Motor neuron (in vitro differentiated cells): ENCODE results near the gene NIPSNAP3A. TPM values are rescaled to one million over a fixed set of nuclear protein-coding genes. Genes with fewer than 3 reads are reported as not detected.

ENCODE experiments used
- ATAC-seq, 8 experiments: fragments of 200-7000 bp; cut with Tn5 transposase; replicated peaks in 6 of 8; 2 replicates each; pipeline ENCODE4 v1.8.0; 2021; ENCODE audit warnings: mild to moderate bottlenecking in 8 of 8, moderate library complexity in 8 of 8
- H3K27ac ChIP-seq, 2 donors: fragments of 250-450 bp; sonication (Bioruptor Pico); 2 replicates each; pipeline ENCODE4 v1.9.0; 2021; ENCODE audit warnings: antibody characterized with exemption in 2 of 2, mild to moderate bottlenecking in 2 of 2, moderate library complexity in 1 of 2
- H3K4me1 ChIP-seq, 2 donors: fragments of 250-450 bp; sonication (Bioruptor Pico); replicated peaks in 1 of 2; 2 replicates each; pipeline ENCODE4 v1.6.1; 2021; ENCODE audit warnings: antibody characterized with exemption in 2 of 2, mild to moderate bottlenecking in 2 of 2, moderate library complexity in 1 of 2
- H3K4me3 ChIP-seq, 5 donors: fragments of 250-450 bp; sonication (Bioruptor Pico); 2 replicates each; pipeline ENCODE4 v1.9.0; 2021; ENCODE audit warnings: antibody characterized with exemption in 5 of 5, mild to moderate bottlenecking in 5 of 5, moderate library complexity in 4 of 5
- WGBS, 10 experiments: fragments of 450-650 bp; shearing (Covaris generic); methylation state at CpG; one replicate each; pipeline ENCODE4 v1.0.0; 2022; 5-methylcytosine and 5-hydroxymethylcytosine counted together
- in situ Hi-C, 9 experiments: fragments of 400-800 bp; cut with MboI; loops; one replicate each; pipeline ENCODE4 v1.15.0; 2021; ENCODE audit warnings: low sequenced_read_pairs in 9 of 9, low pct_unique_long_range_greater_than_20kb in 2 of 9; ENCODE audit not compliant: unreplicated experiment in 9 of 9
- total RNA-seq, 8 experiments: library from RNA; unstranded; fragments of 300-600 nt; gene quantifications; 2 replicates each; pipeline versions ENCODE4 v1.2.3 to v1.2.4, GENCODE V29; 2022

Gene NIPSNAP3A
- total RNA-seq, 8 experiments from 2014 or later = 15.6 to 44.8 (median 23.1) TPM

DNA sequence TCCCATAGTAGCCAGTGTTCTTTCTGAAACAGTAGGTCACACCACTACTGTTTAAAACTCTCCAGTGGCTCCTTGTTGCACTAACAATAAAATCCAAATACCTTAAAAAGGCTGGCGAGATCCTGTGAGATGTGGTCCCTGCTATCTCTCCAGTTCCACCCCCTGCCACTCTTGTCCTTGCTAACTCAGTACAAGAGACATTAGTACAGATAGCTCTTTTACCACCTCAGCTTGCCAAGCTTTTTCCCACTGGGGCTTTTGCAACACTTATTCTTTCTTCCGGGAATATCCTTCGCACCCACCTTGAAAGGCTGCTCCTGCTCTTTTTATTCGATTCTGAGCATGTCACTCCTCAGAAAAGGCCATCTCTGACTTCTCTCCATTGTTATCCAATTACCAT is 31.3 kb downstream of the NIPSNAP3A start:
- 60 to 100% (median 79%) methylated on average over 1 to 4 of the region's 4 CpGs; no CpG with 5 or more reads in 1 of the 10 experiments for WGBS, 10 experiments
- in situ Hi-C loops = loop anchor here in 2 of 9 experiments (25.0 kb wide), 2 partner anchors 383 to 633 kb away; no protein-coding TSS in a partner anchor
- H3K27ac ChIP-seq = no peak overlapping the region
- ATAC-seq = no peak
- no peaks in the 10 kb centered on the region for H3K4me1 ChIP-seq
- no peak overlapping the region for H3K4me3 ChIP-seq

DNA sequence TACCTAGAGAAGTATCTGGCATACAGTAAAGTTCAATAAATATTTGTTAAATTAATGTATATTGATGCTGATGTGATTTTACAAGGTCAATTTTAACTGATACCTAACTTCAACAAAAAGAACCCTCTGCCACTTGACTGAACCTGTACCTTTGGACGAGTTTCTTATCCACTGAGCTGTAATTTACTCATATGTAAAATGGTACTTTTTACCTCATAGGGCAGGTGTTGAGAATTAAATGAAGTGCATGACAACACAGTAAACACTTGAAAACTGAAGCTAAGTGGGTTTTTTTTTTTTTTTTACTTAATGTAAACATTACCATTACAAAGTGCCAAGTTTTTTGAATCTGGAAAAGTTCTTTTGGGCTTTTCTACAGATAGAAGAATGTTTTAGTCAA is 31.9 kb downstream of the NIPSNAP3A start:
- Histone ChIP-seq H3K4me3 (no peak overlapping the region), H3K27ac (no peak overlapping the region), H3K4me1 (no peaks in the 10 kb centered on the region)
- no peak for ATAC-seq
- in situ Hi-C loops = loop anchor here in 2 of 9 experiments (25.0 kb wide), 2 partner anchors 383 to 633 kb away; no protein-coding TSS in a partner anchor
- WGBS, 10 experiments = 50 to 100% (median 100%) methylated on average over 1 of the region's 1 CpG; no CpG with 5 or more reads in 3 of the 10 experiments

DNA sequence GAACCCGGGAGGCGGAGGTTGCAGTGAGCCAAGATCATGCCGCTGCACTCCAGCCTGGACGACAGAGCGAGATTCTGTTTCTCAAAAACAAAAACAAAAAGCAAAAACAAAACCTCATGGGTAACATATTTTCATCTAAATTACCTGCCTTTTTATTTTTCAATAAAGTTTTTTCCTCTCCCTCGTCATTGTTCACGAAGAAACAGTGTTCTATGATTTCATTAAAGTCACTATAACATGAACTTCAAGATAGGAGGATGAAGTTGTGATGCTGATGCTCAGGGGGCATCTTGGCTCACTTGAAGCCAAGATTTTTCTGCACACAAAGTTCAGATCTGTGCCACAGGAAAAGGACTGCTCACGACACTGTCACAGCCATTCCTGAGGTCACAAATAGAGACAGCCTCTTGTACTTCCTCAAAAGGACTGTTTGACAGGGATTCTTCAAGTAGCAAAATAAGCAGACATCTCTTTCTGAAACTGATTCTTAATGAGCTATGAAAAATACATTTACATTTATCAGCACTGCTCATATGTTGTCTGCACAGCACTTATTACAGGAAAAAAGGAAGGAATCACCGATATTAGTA is 32.6 kb downstream of the NIPSNAP3A start:
- in situ Hi-C loops = loop anchor here in 2 of 9 experiments (25.0 kb wide), 2 partner anchors 382 to 632 kb away; no protein-coding TSS in a partner anchor
- no peak overlapping the region for H3K4me3 ChIP-seq
- WGBS, 10 experiments = 75 to 100% (median 93%) methylated on average over 1 to 9 of the region's 9 CpGs
- H3K27ac ChIP-seq = no peak overlapping the region
- no peak for ATAC-seq
- H3K4me1 ChIP-seq = no peaks in the 10 kb centered on the region

DNA sequence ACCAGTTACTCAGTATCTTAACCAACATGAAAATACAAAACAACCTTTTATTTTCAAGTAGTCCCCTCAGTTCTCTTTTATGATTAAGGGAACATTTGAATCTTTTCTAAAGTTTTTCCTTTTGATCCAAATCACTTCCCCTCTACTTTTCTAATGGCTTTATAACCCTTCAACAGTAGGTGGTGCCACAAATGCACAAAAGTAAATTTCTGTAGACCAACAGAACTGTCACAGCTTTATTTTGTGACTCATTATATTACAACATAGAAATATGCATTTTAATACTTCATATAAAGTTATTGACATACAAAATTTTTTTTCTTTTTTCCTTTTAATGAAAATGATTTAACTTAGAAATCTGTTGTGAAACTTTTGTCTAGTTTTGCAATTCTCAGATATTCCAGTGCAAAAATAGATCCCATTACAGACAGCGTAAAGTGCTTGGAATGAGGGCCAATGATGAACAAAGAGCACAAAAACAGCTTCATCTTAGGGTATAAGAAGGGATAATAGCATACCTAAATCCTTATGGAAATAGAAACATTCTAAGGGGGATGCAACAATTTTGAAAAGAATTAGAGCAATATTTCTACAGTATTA is 33.4 kb downstream of the NIPSNAP3A start:
- 83 to 100% (median 100%) methylated on average over 1 of the region's 1 CpG; no CpG with 5 or more reads in 1 of the 10 experiments for WGBS, 10 experiments
- H3K4me3 ChIP-seq = no peak overlapping the region
- no peak overlapping the region for H3K27ac ChIP-seq
- peak in 1 of 8 experiments; percentile 58 for ATAC-seq
- in situ Hi-C loops = loop anchor here in 2 of 9 experiments (25.0 kb wide), 2 partner anchors 381 to 631 kb away; no protein-coding TSS in a partner anchor
- H3K4me1 ChIP-seq = no peaks in the 10 kb centered on the region

DNA sequence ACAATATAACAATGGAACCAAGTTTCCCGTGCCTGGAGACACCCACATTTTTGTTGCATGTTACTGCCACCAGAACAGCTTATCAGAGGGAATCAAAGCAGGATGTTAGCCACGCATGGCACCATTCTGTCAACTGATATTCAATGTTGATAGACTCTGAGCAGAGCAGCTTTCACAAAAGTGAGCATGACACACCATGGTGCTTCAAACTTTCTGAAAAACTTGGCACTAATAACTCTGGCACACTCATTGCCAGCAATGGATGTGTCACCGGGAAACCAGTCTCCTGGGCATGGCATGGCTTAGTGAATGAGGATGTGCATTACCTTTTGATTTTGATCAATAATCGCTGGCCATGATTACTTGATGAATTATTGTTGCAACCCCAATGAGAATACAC is 36.1 kb downstream of the NIPSNAP3A start:
- 53 to 100% (median 96%) methylated on average over 1 to 4 of the region's 4 CpGs; no CpG with 5 or more reads in 3 of the 10 experiments for WGBS, 10 experiments
- Histone ChIP-seq H3K4me3 (no peak overlapping the region), H3K27ac (no peak overlapping the region), H3K4me1 (no peaks in the 10 kb centered on the region)
- no peak for ATAC-seq
- in situ Hi-C loops = loop anchor here in 2 of 9 experiments (25.0 kb wide), 2 partner anchors 379 to 629 kb away; no protein-coding TSS in a partner anchor

DNA sequence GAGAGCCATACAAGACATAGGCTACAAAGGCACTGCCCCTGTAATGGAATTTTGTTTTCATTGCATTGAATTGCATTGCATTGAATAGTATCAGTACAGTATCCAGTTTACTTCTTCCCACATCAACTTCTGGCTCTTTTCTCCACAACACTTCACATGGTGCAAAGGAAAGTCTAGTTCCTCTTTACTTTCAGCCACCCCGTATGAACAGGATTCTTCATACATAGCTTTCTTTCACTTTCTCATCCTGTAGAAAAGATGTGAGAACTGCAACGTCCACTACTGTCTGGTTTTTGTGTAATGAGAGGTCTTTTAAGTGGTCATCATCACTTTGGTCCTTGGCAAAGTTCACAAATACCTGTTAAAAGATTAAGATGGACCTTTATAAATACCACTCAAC is 36.6 kb downstream of the NIPSNAP3A start:
- H3K4me1 ChIP-seq = no peaks in the 10 kb centered on the region
- H3K4me3 ChIP-seq = no peak overlapping the region
- no peak for ATAC-seq
- no peak overlapping the region for H3K27ac ChIP-seq
- WGBS, 10 experiments = 55 to 100% (median 82%) methylated on average over 1 to 2 of the region's 2 CpGs; no CpG with 5 or more reads in 2 of the 10 experiments
- in situ Hi-C loops = loop anchor here in 2 of 9 experiments (25.0 kb wide), 2 partner anchors 378 to 628 kb away; no protein-coding TSS in a partner anchor

DNA sequence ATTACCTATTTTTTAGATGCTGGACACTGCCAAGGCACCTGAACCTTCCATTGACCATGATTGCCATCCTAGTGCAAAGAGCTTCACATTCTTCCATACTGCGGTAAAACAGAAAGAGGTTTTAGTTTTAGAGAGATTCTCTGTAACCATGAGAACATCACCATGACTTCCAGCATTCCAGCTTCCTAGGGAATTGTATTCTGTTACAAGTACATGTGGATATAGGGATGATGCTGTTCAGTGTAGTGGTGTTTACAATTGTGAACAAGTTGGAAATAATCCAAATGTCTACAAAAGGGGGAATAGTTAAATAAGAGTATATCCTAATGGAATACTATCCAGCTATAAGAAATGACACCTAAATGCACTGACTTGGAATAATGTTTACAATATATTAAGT is 38.8 kb downstream of the NIPSNAP3A start:
- in situ Hi-C loops = loop anchor here in 2 of 9 experiments (25.0 kb wide), 2 partner anchors 376 to 626 kb away; no protein-coding TSS in a partner anchor
- peak in 2 of 8 experiments; percentile 15 to 98 for ATAC-seq
- Histone ChIP-seq H3K4me1 (no peaks in the 10 kb centered on the region), H3K4me3 (no peak overlapping the region), H3K27ac (no peak overlapping the region)
- 63 to 100% (median 90%) methylated on average over 1 of the region's 1 CpG; no CpG with 5 or more reads in 2 of the 10 experiments for WGBS, 10 experiments

DNA sequence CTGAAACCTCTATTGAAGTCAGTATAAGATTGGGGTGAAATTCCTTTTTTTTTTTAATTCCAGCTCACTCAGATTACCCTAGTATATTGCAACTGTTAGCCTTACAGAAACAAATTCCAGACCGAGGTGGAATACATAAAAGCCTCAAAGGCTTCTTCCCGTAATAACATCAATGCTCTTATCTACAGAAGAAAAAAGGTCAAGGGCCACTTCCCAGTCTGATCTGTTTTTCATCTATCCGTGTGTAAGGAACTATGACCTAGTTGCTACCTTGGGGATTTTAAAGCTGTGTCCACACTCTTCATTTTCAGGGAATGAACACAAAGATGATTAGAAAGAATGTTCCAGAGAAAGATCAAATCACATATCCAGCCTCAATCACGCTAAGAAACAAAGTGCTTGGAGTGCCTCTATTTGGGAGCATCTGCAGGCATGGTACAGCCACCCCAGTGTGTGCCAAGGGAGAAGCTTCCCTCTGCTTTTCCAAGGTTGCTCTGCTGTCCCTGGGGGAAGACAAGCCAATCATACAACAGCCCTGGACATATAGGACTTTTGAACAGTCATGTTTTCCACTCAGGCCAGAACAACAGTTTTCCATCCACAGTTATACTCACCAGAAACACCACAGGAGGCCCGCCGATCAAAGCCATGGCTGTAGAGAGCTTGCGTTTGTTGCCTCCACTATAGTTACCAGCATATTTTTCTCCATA is 40.0 kb downstream of the NIPSNAP3A start:
- no peak for ATAC-seq
- WGBS, 10 experiments = 62 to 96% (median 91%) methylated on average over 2 to 7 of the region's 7 CpGs
- no peak overlapping the region for H3K27ac ChIP-seq
- no peak overlapping the region for H3K4me3 ChIP-seq
- no peaks in the 10 kb centered on the region for H3K4me1 ChIP-seq
- in situ Hi-C loops = loop anchor here in 2 of 9 experiments (25.0 kb wide), 2 partner anchors 375 to 625 kb away; no protein-coding TSS in a partner anchor

DNA sequence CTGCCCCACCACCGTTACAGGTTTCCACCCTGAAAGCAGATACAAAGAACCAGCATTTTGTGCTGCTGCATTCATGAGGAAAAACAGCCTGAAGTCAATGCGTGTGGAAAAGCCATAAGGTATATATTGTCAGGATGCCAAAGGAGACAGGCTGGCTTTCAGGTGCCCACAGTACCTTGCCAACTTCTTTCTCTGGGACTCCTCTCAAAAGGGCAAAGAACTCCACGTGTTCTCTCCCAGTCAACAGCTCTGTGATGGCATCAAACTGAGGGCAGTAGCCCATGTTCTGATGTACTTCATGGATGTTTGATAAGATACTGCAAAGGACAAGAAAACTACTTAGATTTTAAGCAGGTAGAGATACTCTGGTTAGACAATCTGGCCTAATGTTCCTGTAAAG is 40.8 kb downstream of the NIPSNAP3A start:
- in situ Hi-C loops = loop anchor here in 2 of 9 experiments (25.0 kb wide), 2 partner anchors 374 to 624 kb away; no protein-coding TSS in a partner anchor
- Histone ChIP-seq H3K27ac (no peak overlapping the region), H3K4me1 (no peaks in the 10 kb centered on the region), H3K4me3 (no peak overlapping the region)
- WGBS, 10 experiments = 79 to 100% (median 80%) methylated on average over 1 to 2 of the region's 3 CpGs; no CpG with 5 or more reads in 7 of the 10 experiments
- no peak for ATAC-seq

DNA sequence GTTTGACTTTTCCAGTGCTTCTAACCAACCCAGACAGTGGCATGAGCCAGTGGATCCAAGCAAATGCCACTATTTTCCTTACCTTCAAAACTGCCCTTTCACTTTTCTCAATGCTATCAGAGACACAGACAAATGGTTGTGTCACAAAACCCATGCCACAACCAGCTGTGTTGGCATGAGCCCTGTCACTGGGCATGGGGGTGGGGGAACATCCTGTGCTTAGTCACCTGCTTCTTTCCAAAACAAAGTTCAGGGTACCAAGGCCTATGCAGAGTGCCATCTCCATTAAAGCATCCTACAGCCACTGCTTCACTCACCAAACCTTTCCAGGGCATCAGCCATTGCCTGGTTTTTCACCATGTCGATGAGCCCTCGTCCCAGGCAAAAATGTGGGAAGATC is 46.6 kb downstream of the NIPSNAP3A start:
- Histone ChIP-seq H3K4me3 (no peak overlapping the region), H3K27ac (no peak overlapping the region), H3K4me1 (peaks cover 4 to 26% of the 10 kb centered on the region in 2 donors)
- WGBS, 10 experiments = 77 to 100% (median 100%) methylated on average over 1 to 2 of the region's 2 CpGs; no CpG with 5 or more reads in 1 of the 10 experiments
- in situ Hi-C loops = loop anchor here in 2 of 9 experiments (25.0 kb wide), 2 partner anchors 368 to 618 kb away; no protein-coding TSS in a partner anchor
- ATAC-seq = no peak

DNA sequence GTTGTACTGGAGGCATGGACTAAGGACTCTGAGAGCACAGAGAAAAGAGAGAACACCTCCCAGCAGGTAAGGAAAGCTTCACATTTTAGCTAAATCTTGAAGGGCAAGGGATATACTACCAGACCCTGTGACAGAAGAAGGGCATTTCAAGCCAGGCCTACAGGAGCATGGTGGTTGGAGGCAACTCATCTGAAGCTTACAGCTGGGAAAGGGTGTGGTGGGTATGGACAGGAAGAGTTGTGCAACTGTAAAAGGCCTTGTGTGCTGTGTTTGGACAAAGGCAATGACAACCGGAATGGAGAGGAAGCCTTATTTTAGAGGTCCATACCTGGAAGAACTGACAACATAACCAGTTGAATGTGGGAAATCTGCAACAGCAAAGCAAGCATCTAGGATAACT is 47.6 kb downstream of the NIPSNAP3A start:
- H3K4me1 ChIP-seq = peaks cover 4 to 37% of the 10 kb centered on the region in 2 donors
- peak in 3 of 8 experiments; percentile 51 to 96 (median 95) for ATAC-seq
- in situ Hi-C loops = loop anchor here in 2 of 9 experiments (25.0 kb wide), 2 partner anchors 367 to 617 kb away; no protein-coding TSS in a partner anchor
- no peak overlapping the region for H3K27ac ChIP-seq
- H3K4me3 ChIP-seq = no peak overlapping the region
- 38 to 100% (median 100%) methylated on average over 1 of the region's 1 CpG; no CpG with 5 or more reads in 6 of the 10 experiments for WGBS, 10 experiments

DNA sequence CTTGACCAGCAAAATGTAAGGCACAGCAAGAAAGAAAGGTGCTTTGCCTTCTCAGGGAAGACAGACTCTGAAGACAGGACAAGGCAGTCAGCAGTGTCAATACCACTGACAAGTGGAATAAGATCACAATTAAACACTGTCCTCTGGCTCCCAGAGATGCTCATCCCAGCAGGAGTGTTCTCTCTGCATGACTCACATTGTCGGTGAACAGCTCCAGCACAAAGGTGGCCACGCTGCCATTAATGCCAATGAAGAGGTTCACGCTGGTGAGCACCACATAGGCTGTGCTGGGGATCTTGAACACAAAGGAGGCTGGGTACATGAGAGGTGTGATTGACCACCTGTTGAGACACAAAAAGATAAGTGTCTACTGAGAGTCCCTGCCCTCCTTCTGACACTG is 48.4 kb downstream of the NIPSNAP3A start:
- H3K27ac ChIP-seq = no peak overlapping the region
- no peak overlapping the region for H3K4me3 ChIP-seq
- peaks cover 4 to 37% of the 10 kb centered on the region in 2 donors for H3K4me1 ChIP-seq
- WGBS, 10 experiments = 83 to 100% (median 94%) methylated on average over 2 to 3 of the region's 3 CpGs; no CpG with 5 or more reads in 7 of the 10 experiments
- in situ Hi-C loops = loop anchor here in 2 of 9 experiments (25.0 kb wide), 2 partner anchors 366 to 616 kb away; no protein-coding TSS in a partner anchor
- no peak for ATAC-seq
